Transverse colon (tissue), 4 donors: Measurements from ENCODE around the gene TAF1C.

Experiments
- EP300 ChIP-seq: sonication (generic); formaldehyde crosslinking; IDR thresholded peaks from one replicate; pipeline ENCODE4 v1.6.1; 2017; ENCODE audit warnings: antibody characterized with exemption, low read depth
- POLR2A ChIP-seq: fragments of 450-650 bp; IDR thresholded peaks from one replicate; pipeline ENCODE4 v1.6.1; 2016; ENCODE audit warnings: antibody characterized with exemption, mild to moderate bottlenecking, moderate library complexity
- POLR2AphosphoS5 ChIP-seq, 3 donors: sonication (generic); formaldehyde crosslinking; IDR thresholded peaks; one replicate each; pipeline ENCODE4 v1.6.1; 2016; ENCODE audit warnings: antibody characterized with exemption in 3 of 3
- TF ChIP-seq, protein P1 (sequence below), 5 experiments: fragments of 200-600 bp in 3 of 5; fragments of 450-650 bp in 2 of 5; sonication (generic) in 3 of 5; IDR thresholded peaks; 1 replicate in 2 of 5; 2 replicates in 3 of 5; pipeline ENCODE4 v1.5.1; 2016 to 2017; ENCODE audit warnings: antibody characterized with exemption in 5 of 5, inconsistent platforms in 3 of 5, mild to moderate bottlenecking in 2 of 5, moderate library complexity in 1 of 5

DNA sequence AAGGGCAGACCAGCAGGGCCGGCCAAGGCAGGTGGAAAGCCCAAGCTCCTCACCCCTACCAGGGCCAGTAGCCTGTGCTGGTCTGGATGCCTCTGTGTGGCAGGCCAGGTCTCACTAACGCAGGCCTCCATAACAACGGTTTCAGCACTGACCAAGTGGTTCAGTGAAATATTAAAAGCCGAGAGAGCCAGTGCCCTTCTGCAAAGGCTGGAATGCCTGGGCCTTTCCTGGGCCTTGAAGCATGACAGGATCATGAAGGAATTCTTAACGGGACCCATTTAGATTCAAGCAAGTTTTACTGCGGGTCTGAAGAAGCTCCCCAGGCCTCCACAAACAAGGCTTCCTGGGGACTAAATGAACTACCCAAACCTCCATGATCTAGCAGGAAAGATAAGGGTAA lies 20.4 kb upstream of the TAF1C start:
- TF ChIP-seq POLR2AphosphoS5 (IDR thresholded peaks at IDR 0.05) (no peak), POLR2A (no peak), EP300 (no peak)
- TF ChIP-seq, protein P1, sequence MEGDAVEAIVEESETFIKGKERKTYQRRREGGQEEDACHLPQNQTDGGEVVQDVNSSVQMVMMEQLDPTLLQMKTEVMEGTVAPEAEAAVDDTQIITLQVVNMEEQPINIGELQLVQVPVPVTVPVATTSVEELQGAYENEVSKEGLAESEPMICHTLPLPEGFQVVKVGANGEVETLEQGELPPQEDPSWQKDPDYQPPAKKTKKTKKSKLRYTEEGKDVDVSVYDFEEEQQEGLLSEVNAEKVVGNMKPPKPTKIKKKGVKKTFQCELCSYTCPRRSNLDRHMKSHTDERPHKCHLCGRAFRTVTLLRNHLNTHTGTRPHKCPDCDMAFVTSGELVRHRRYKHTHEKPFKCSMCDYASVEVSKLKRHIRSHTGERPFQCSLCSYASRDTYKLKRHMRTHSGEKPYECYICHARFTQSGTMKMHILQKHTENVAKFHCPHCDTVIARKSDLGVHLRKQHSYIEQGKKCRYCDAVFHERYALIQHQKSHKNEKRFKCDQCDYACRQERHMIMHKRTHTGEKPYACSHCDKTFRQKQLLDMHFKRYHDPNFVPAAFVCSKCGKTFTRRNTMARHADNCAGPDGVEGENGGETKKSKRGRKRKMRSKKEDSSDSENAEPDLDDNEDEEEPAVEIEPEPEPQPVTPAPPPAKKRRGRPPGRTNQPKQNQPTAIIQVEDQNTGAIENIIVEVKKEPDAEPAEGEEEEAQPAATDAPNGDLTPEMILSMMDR (IDR thresholded peaks at IDR 0.05), result no peak
